ENCODE measurements around the gene ACSL6.

ACSL6 gene

GRCh38 chr5:131983244-131983771 is 28.1 kb downstream of the ACSL6 start:
- in situ Hi-C loops (cut with HindIII; ENCODE audit: low sequenced_read_pairs): no loop called here
- peak; percentile 9 for DNase-seq (ENCODE audit: low read depth, low spot score)
- TF ChIP-seq CTCF (IDR thresholded peaks at IDR 0.05; ENCODE audit: low read depth, low read length): no peak
- no peak overlapping the region for H3K4me3 ChIP-seq (ENCODE audit: low read depth, low read length)

- DNase-seq (ENCODE audit: low read depth, low spot score): no peak
- H3K4me3 ChIP-seq (ENCODE audit: low read depth, low read length): no peak overlapping the region
- in situ Hi-C loops (cut with HindIII; ENCODE audit: low sequenced_read_pairs): no loop called here
- TF ChIP-seq CTCF (IDR thresholded peaks at IDR 0.05; ENCODE audit: low read depth, low read length): no peak
Measured at GRCh38 chr5:131981516-131981915, 29.9 kb downstream of the ACSL6 start.

GRCh38 chr5:131980696-131981095 is 30.8 kb downstream of the ACSL6 start:
- TF ChIP-seq CTCF (IDR thresholded peaks at IDR 0.05; ENCODE audit: low read depth, low read length): no peak
- in situ Hi-C loops (cut with HindIII; ENCODE audit: low sequenced_read_pairs): no loop called here
- H3K4me3 ChIP-seq (ENCODE audit: low read depth, low read length): no peak overlapping the region
- DNase-seq (ENCODE audit: low read depth, low spot score): no peak

GRCh38 chr5:131979816-131980215 is 31.6 kb downstream of the ACSL6 start:
- H3K4me3 ChIP-seq (ENCODE audit: low read depth, low read length): no peak overlapping the region
- TF ChIP-seq CTCF (IDR thresholded peaks at IDR 0.05; ENCODE audit: low read depth, low read length): no peak
- in situ Hi-C loops (cut with HindIII; ENCODE audit: low sequenced_read_pairs): no loop called here
- DNase-seq (ENCODE audit: low read depth, low spot score): no peak

- no peak for DNase-seq (ENCODE audit: low read depth, low spot score)
- no peak for TF ChIP-seq CTCF (IDR thresholded peaks at IDR 0.05; ENCODE audit: low read depth, low read length)
- in situ Hi-C loops (cut with HindIII; ENCODE audit: low sequenced_read_pairs): no loop called here
- H3K4me3 ChIP-seq (ENCODE audit: low read depth, low read length): no peak overlapping the region
Measured at GRCh38 chr5:131977212-131977604, 34.2 kb downstream of the ACSL6 start.

GRCh38 chr5:131976414-131977211 is 34.8 kb downstream of the ACSL6 start:
- no peak for DNase-seq (ENCODE audit: low read depth, low spot score)
- no peak for TF ChIP-seq CTCF (IDR thresholded peaks at IDR 0.05; ENCODE audit: low read depth, low read length)
- in situ Hi-C loops (cut with HindIII; ENCODE audit: low sequenced_read_pairs): no loop called here
- no peak overlapping the region for H3K4me3 ChIP-seq (ENCODE audit: low read depth, low read length)

All from astrocyte of the spinal cord (primary cell).